CD14-positive monocyte (primary cell): ENCODE data around the gene ACSF2. TPM values are rescaled to one million over a fixed set of nuclear protein-coding genes. Genes with fewer than 3 reads are reported as not detected.

Experiments
- DNase-seq, 3 donors: peaks; one replicate each; pipeline ENCODE4 v3.0.0-alpha.2; 2011 to 2022
- H2AFZ ChIP-seq: 2 replicates; pipeline ENCODE4 v1.6.0; 2012; ENCODE audit warnings: mild to moderate bottlenecking, low read depth, low read length, inconsistent platforms; ENCODE audit not compliant: insufficient read depth, poor library complexity, severe bottlenecking
- H3K27ac ChIP-seq, 2 donors: 1 replicate in 1 of 2; 2 replicates in 1 of 2; pipeline ENCODE4 v1.5.1; 2012 to 2013; ENCODE audit warnings: low read length in 2 of 2, control low read depth in 1 of 2, inconsistent platforms in 1 of 2, low read depth in 1 of 2, mild to moderate bottlenecking in 1 of 2
- H3K27me3 ChIP-seq, 2 donors: one replicate each; pipeline versions ENCODE4 v1.6.0 to v1.6.1; 2011 to 2013; ENCODE audit warnings: low read length in 2 of 2; ENCODE audit not compliant: control insufficient read depth in 2 of 2, insufficient read depth in 2 of 2
- H3K36me3 ChIP-seq, 2 donors: replicated peaks in 1 of 2; 1 replicate in 1 of 2; 2 replicates in 1 of 2; pipeline versions ENCODE4 v1.5.1 to v1.6.1; 2012 to 2013; ENCODE audit warnings: low read length in 2 of 2, control low read depth in 1 of 2, inconsistent platforms in 1 of 2, mild to moderate bottlenecking in 1 of 2; ENCODE audit not compliant: insufficient read depth in 2 of 2, control insufficient read depth in 1 of 2
- H3K4me1 ChIP-seq, 2 donors: 1 replicate in 1 of 2; 2 replicates in 1 of 2; pipeline versions ENCODE4 v1.5.1 to v1.6.1; 2012 to 2013; ENCODE audit warnings: low read length in 2 of 2, control low read depth in 1 of 2, inconsistent platforms in 1 of 2, mild to moderate bottlenecking in 1 of 2, moderate library complexity in 1 of 2; ENCODE audit not compliant: insufficient read depth in 2 of 2, control insufficient read depth in 1 of 2
- H3K4me2 ChIP-seq: replicated peaks from 2 replicates; pipeline ENCODE3; 2012; ENCODE audit warnings: low read length, moderate library complexity, mild to moderate bottlenecking; ENCODE audit not compliant: poor library complexity, severe bottlenecking; ENCODE audit errors: extremely low read depth
- H3K4me3 ChIP-seq, 3 experiments: fragments of 200-600 bp in 1 of 3; sonication (generic) in 1 of 3; replicated peaks in 1 of 3; 1 replicate in 2 of 3; 2 replicates in 1 of 3; pipeline ENCODE4 v1.5.1; 2011 to 2013; ENCODE audit warnings: low read length in 3 of 3, mild to moderate bottlenecking in 3 of 3, control low read depth in 2 of 3, low read depth in 2 of 3, inconsistent platforms in 1 of 3, moderate library complexity in 1 of 3
- H3K79me2 ChIP-seq: 2 replicates; pipeline ENCODE4 v1.6.0; 2012; ENCODE audit warnings: mild to moderate bottlenecking, control low read depth, inconsistent platforms, low read length, moderate library complexity; ENCODE audit not compliant: insufficient read depth
- H3K9ac ChIP-seq: 2 replicates; pipeline ENCODE4 v1.6.0; 2017; ENCODE audit warnings: low read length, mild to moderate bottlenecking; ENCODE audit not compliant: insufficient read depth, poor library complexity, severe bottlenecking
- H3K9me3 ChIP-seq, 2 donors: replicated peaks in 1 of 2; 1 replicate in 1 of 2; 2 replicates in 1 of 2; pipeline versions ENCODE4 v1.5.1 to v1.6.1; 2012 to 2013; ENCODE audit warnings: low read length in 2 of 2, control low read depth in 1 of 2; ENCODE audit not compliant: control insufficient read depth in 1 of 2, insufficient read depth in 1 of 2
- H4K20me1 ChIP-seq: 2 replicates; pipeline ENCODE4 v1.6.0; 2012; ENCODE audit warnings: mild to moderate bottlenecking, low read length, control low read depth, moderate library complexity; ENCODE audit not compliant: insufficient read depth
- H3K27ac Mint-ChIP-seq, 7 donors: one replicate each; pipeline ENCODE4 v1.8.0; 2020; ENCODE audit warnings: mild to moderate bottlenecking in 7 of 7, mixed read lengths in 7 of 7, moderate library complexity in 6 of 7, inconsistent platforms in 2 of 7
- H3K27me3 Mint-ChIP-seq, 3 donors: one replicate each; pipeline ENCODE4 v1.8.0; 2021 to 2022; ENCODE audit warnings: low read depth in 3 of 3, mild to moderate bottlenecking in 3 of 3, mixed read lengths in 3 of 3, moderate library complexity in 3 of 3, inconsistent platforms in 1 of 3
- H3K36me3 Mint-ChIP-seq, 2 donors: one replicate each; pipeline ENCODE4 v1.8.0; 2020; ENCODE audit warnings: mixed read lengths in 2 of 2, inconsistent platforms in 1 of 2, mild to moderate bottlenecking in 1 of 2
- H3K4me1 Mint-ChIP-seq: one replicate; pipeline ENCODE4 v1.8.0; 2020; ENCODE audit warnings: mild to moderate bottlenecking, mixed read lengths
- H3K4me3 Mint-ChIP-seq, 2 donors: one replicate each; pipeline ENCODE4 v1.8.0; 2020; ENCODE audit warnings: mild to moderate bottlenecking in 2 of 2, mixed read lengths in 2 of 2, moderate library complexity in 1 of 2
- H3K9me3 Mint-ChIP-seq, 7 donors: one replicate each; pipeline ENCODE4 v1.8.0; 2020 to 2022; ENCODE audit warnings: mixed read lengths in 7 of 7, mild to moderate bottlenecking in 6 of 7, moderate library complexity in 6 of 7, inconsistent platforms in 2 of 7
- CTCF ChIP-seq: fragments of 200-600 bp; IDR thresholded peaks from one replicate; pipeline ENCODE4 v1.8.0; 2022; ENCODE audit warnings: antibody characterized with exemption, mild to moderate bottlenecking
- WGBS: methylation state at CpG from one replicate; pipeline ENCODE4 v1.1.5; 2013; ENCODE audit warnings: missing lambda C conversion rate; ENCODE audit not compliant: insufficient coverage; 5-methylcytosine and 5-hydroxymethylcytosine counted together
- intact Hi-C, 2 donors: fragments of 100-400 bp; cut with micrococcal nuclease; formaldehyde crosslinking; loops; one replicate each; pipeline versions ENCODE4 v1.15.0 to v1.15.1; 2023
- polyA plus RNA-seq, 3 donors: library from polyadenylated mRNA; depleted of rRNA in 1 of 3; unstranded in 2 of 3; stranded (reverse) in 1 of 3; fragments of 300-500 nt in 2 of 3; fragments of >200 nt in 1 of 3; fragmentation: Illumina TruSeq in 2 of 3; gene quantifications; 1 replicate in 2 of 3; 2 replicates in 1 of 3; pipeline ENCODE4 v1.2.3, GENCODE V29; 2012 to 2021

The ACSF2 gene
- polyA plus RNA-seq, 3 donors, result 2.8 to 24.4 (median 5.5) TPM

- Histone ChIP-seq H3K4me1 (no peaks in the 10 kb centered on the region), H3K79me2 (no peaks in the 10 kb centered on the region), H3K9ac (no peak overlapping the region), H4K20me1 (no peaks in the 10 kb centered on the region), H3K4me2 (no peak overlapping the region), H2AFZ (no peak overlapping the region), H3K36me3 (no peaks in the 10 kb centered on the region), H3K27me3 (no peaks in the 10 kb centered on the region), H3K27ac (no peak overlapping the region), H3K9me3 (no peaks in the 10 kb centered on the region), H3K4me3 (no peak overlapping the region)
- no peaks in the 10 kb centered on the region for H3K9me3 Mint-ChIP-seq
- no peaks in the 10 kb centered on the region for H3K4me1 Mint-ChIP-seq
- intact Hi-C loops, result no loop called here
- H3K27ac Mint-ChIP-seq, result no peak overlapping the region
- no peaks in the 10 kb centered on the region for H3K36me3 Mint-ChIP-seq
- DNase-seq, result no peak
- no peak overlapping the region for H3K4me3 Mint-ChIP-seq
- H3K27me3 Mint-ChIP-seq, result peaks cover 1 to 3% (median 2%) of the 10 kb centered on the region in 3 donors
- WGBS, result no CpG with 5 or more reads among the region's 2 CpGs
- no peak for TF ChIP-seq CTCF
Measured at GRCh38 chr17:50521514-50521913, 95.5 kb downstream of the ACSF2 start.

- no peaks in the 10 kb centered on the region for H3K79me2 ChIP-seq
- DNase-seq, result no peak
- WGBS, result 97% methylated on average over 9 of the region's 10 CpGs
- no peak for TF ChIP-seq CTCF
- H3K4me1 ChIP-seq, result peaks cover 7 to 8% of the 10 kb centered on the region in 2 donors
- peaks cover 1 to 3% (median 2%) of the 10 kb centered on the region in 3 donors for H3K27me3 Mint-ChIP-seq
- H3K27me3 ChIP-seq, result no peaks in the 10 kb centered on the region
- no peaks in the 10 kb centered on the region for H4K20me1 ChIP-seq
- H3K4me3 ChIP-seq, result no peak overlapping the region
- no peak overlapping the region for H2AFZ ChIP-seq
- H3K36me3 ChIP-seq, result no peaks in the 10 kb centered on the region
- no peak overlapping the region for H3K27ac ChIP-seq
- intact Hi-C loops, result no loop called here
- no peak overlapping the region for H3K4me3 Mint-ChIP-seq
- H3K9me3 Mint-ChIP-seq, result no peaks in the 10 kb centered on the region
- no peaks in the 10 kb centered on the region for H3K36me3 Mint-ChIP-seq
- peaks cover 6% of the 10 kb centered on the region for H3K4me1 Mint-ChIP-seq
- no peak overlapping the region for H3K27ac Mint-ChIP-seq
- H3K9me3 ChIP-seq, result no peaks in the 10 kb centered on the region
- no peak overlapping the region for H3K9ac ChIP-seq
- H3K4me2 ChIP-seq, result no peak overlapping the region
Measured at GRCh38 chr17:50522766-50523165, 96.7 kb downstream of the ACSF2 start.
